WI38 (cell line): ENCODE results near the gene SAMD14.

Experiments used
- H3K4me3 ChIP-seq: 2 replicates; pipeline ENCODE4 v1.5.1; 2011; ENCODE audit warnings: low read depth, mild to moderate bottlenecking, control low read depth, low read length
- TF ChIP-seq, protein P1 (sequence below): IDR thresholded peaks from 2 replicates; pipeline ENCODE4 v1.5.1; 2012; ENCODE audit warnings: low read depth, mild to moderate bottlenecking, control low read depth, low read length

Gene SAMD14

DNA sequence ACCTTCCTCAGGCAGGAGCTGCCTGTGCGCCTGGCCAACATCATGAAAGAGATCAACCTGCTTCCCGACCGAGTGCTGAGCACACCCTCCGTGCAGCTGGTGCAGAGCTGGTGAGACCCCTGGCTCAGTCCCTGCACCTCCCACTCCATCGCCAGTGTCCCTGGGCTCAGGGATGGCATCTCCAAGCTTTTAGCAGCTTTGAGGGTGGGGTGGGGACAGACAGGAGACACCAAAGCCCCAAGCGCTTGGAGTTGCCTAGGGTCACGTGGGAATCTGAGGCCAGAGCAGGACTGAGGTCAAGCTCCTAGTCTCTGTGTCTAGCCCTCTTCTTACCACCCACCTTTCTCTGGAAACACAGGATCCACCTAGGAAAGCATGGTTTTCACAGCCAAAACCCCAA lies 32.5 kb downstream of the SAMD14 start:
- no peak overlapping the region for H3K4me3 ChIP-seq
- TF ChIP-seq, protein P1, sequence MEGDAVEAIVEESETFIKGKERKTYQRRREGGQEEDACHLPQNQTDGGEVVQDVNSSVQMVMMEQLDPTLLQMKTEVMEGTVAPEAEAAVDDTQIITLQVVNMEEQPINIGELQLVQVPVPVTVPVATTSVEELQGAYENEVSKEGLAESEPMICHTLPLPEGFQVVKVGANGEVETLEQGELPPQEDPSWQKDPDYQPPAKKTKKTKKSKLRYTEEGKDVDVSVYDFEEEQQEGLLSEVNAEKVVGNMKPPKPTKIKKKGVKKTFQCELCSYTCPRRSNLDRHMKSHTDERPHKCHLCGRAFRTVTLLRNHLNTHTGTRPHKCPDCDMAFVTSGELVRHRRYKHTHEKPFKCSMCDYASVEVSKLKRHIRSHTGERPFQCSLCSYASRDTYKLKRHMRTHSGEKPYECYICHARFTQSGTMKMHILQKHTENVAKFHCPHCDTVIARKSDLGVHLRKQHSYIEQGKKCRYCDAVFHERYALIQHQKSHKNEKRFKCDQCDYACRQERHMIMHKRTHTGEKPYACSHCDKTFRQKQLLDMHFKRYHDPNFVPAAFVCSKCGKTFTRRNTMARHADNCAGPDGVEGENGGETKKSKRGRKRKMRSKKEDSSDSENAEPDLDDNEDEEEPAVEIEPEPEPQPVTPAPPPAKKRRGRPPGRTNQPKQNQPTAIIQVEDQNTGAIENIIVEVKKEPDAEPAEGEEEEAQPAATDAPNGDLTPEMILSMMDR = no peak

DNA sequence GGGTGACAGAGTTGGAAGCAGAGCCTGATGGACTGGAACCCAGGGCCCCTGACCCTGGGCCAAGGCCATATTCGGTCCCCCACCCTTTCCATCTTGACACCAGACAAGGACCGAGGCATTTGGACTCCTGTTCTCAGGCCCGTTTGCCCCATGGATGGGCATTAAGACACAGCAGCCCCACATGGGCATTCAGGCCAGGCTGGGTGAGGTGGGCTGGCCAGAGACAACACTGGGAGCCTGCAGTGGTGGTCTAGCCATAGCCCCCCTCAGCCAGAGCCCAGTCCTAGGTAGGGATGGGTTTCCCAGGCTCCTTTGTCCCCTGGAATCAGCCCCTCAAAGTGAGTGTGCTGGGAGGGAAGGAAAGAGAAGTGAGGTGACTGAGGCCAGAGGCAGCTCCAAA lies 33.2 kb downstream of the SAMD14 start:
- no peak overlapping the region; the same call in 1 of the 2 replicates for H3K4me3 ChIP-seq
- TF ChIP-seq, protein P1 = no peak

- peak overlapping the region; percentile 81 for H3K4me3 ChIP-seq
- TF ChIP-seq, protein P1 = no peak
These were observed 33.9 kb downstream of the SAMD14 start for GRCh38 chr17:50096092-50096491.

DNA sequence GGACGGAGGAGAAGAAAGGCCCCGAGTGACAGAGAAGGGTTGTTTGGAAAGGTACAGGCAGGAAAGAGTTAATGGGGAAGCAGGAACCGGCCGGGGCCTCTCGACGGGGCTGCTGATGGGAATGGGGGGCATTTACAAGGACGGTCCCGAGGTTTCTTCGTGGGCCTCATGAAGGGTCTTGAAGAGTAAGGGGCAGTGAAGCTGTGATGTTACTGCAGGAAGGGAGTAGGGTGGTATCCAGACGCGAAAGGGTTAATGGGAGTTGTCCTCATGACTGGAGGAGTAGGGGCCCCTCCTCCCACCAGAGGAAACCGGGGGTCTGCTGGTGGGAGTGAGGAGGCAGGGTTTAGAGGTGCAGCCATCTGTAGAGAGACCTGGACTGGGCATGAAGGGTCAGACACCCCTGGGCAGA lies 34.3 kb downstream of the SAMD14 start:
- TF ChIP-seq, protein P1 = no peak
- H3K4me3 ChIP-seq = peak overlapping the region; percentile 81

DNA sequence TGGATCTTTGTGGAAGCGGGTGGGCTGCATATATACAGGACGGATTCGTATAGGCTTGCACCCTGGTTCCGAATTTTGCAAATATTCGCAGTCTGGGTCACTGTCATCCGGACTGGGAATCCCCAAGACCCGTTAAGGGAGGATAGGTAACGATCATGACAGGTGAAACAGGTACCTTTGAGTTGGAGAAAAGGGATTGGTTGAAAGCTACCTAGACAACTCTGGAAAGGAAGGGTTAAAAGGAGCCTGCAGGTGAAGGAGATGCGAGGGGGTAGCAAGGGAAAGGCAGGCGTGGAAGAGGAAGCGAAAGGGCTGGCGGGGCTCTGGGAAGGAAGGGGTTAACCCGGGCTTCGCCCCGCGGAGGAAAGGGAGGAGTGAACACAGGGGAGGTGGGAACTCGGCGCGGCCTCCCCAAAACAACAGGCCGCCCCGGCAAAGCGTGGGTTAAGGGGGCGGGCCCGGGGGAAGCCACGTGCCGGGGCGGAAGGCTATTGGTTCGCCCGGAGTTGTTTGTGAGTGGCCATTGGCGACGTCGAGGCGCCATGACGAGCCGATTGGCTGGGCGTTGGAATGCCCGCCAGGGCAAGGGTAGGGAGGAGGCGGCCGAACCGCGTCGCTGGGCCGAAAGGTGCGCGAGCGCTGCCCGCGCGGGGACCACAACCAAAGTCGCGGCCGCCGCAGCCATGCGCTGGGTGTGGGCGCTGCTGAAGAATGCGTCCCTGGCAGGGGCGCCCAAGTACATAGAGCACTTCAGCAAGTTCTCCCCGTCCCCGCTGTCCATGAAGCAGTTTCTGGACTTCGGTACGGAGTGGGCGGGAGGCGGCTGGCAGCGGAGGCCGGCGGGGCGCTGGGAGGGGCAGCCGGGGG lies 35.0 kb downstream of the SAMD14 start, which contains the start of gene PDK2:
PDK2 (plus strand) TSS at position 599 of the 867 bp plus-strand sequence; CDS start at position 684, 85 bp downstream.
- TF ChIP-seq, protein P1 = no peak
- peak within 1 kb of the TSS; percentile 81 for H3K4me3 ChIP-seq

DNA sequence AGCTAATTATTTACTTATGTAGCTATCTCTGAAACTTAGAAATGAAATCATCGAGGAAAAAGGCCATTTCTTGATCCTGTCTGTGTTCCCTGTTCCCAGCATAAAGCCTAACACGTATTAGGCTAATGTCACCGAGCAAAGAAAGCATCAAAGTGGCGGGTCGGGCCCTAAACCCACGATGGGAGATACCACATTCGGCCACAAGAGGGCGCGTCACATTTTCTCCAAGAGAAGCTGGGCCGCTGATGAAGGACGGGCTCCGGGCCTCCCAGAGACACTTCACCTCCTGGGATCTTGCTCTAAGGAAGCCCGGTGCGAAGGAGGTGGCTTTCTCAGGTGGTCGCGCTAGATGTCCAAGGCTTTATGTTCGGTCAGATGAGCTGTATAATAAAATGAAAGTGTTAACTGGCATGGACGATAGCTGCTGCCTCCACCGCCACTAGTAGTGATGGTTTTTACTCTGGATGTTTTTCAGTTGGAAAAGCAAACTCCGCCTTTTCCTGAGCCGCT lies 35.7 kb downstream of the SAMD14 start:
- TF ChIP-seq, protein P1 = peak; percentile 78
- peak overlapping the region; percentile 81 for H3K4me3 ChIP-seq

DNA sequence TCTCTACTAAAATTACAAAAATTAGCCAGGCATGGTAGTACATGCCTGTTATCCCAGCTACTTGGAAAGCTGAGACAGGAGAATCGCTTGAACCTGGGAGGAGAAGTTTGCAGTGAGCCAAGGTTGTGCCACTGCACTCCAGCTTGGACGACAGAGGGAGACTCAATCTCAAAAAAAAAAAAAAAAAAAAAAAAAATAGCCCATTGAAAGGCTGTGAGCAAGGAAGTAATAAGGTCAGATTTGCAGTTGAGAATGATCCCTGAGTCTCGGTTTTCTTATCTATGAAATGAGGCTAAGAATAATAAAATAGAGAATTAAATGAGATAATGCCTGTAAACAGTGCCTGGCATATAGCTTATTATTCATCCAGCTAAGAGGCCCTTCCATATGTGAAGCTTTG lies 36.2 kb downstream of the SAMD14 start:
- TF ChIP-seq, protein P1 = no peak
- no peak overlapping the region for H3K4me3 ChIP-seq
